K562 (cell line): ENCODE measurements around the gene TPD52L1. TPM values are rescaled to one million over a fixed set of nuclear protein-coding genes. Genes with fewer than 3 reads are reported as not detected.

Source experiments
- ATAC-seq: fragments of 200-7000 bp; cut with Tn5 transposase; 3 replicates; pipeline ENCODE4 v1.9.1; 2020; ENCODE audit warnings: moderate library complexity
- BruUV-seq: library from RNA; stranded (reverse); fragments of 400-500 nt; replicated peaks from 2 replicates; lab custom pipeline; 2021; lab: Mats Ljungman, UMichigan
- CTCF ChIA-PET: fragments of 300-600 bp; formaldehyde crosslinking; extraction: SDS; loops from one replicate; lab custom pipeline; 2021; ENCODE audit warnings: low intra/inter-chr PET ratio; lab: Yijun Ruan, JAX
- POLR2A ChIA-PET: fragments of 300-600, 350-650 bp; sonication (Branson Sonifier 250); formaldehyde crosslinking; extraction: SDS; loops from one replicate; lab custom pipeline; 2021; ENCODE audit warnings: antibody characterized with exemption, inconsistent platforms; lab: Yijun Ruan, JAX
- DNase-seq, 4 experiments: peaks; one replicate each; pipeline versions ENCODE4 v3.0.0 to v3.0.0-alpha.2; 2011 to 2018; ENCODE audit warnings: low spot score in 3 of 4, mixed read lengths in 3 of 4; ENCODE audit errors: extremely low read depth in 1 of 4
- FAIRE-seq: peaks from 2 replicates; lab custom pipeline; 2011; peaks lifted over from hg19 to GRCh38; lab: Jason Lieb, UNC
- H2AFZ ChIP-seq: 2 replicates; pipeline ENCODE4 v1.6.0; 2011; ENCODE audit warnings: low read depth, low read length, control low read depth, inconsistent platforms
- H3K27ac ChIP-seq: fragments of 200-600 bp; 3 replicates; pipeline ENCODE4 v1.8.0; 2011; ENCODE audit warnings: low read depth, mild to moderate bottlenecking, control low read depth, inconsistent platforms, low read length, moderate library complexity, mixed read lengths; ENCODE audit errors: extremely low read depth
- H3K27me3 ChIP-seq, 2 experiments: fragments of 300-600 bp in 1 of 2; 2 replicates in 1 of 2; 3 replicates in 1 of 2; pipeline versions ENCODE4 v1.6.0 to v1.8.0; 2011; ENCODE audit warnings: inconsistent platforms in 2 of 2, low read length in 2 of 2, mild to moderate bottlenecking in 1 of 2, mixed read lengths in 1 of 2, moderate library complexity in 1 of 2; ENCODE audit not compliant: control insufficient read depth in 2 of 2, insufficient read depth in 2 of 2
- H3K36me3 ChIP-seq: fragments of 300-600 bp; 3 replicates; pipeline ENCODE4 v1.8.0; 2011; ENCODE audit warnings: mild to moderate bottlenecking, low read length, inconsistent platforms; ENCODE audit not compliant: control insufficient read depth, insufficient read depth
- H3K4me1 ChIP-seq, 2 experiments: fragments of 200-600 bp in 1 of 2; replicated peaks in 1 of 2; 2 replicates in 1 of 2; 3 replicates in 1 of 2; pipeline versions ENCODE4 v1.5.1 to v1.8.0; 2011; ENCODE audit warnings: inconsistent platforms in 2 of 2, low read length in 2 of 2, mild to moderate bottlenecking in 1 of 2, mixed read lengths in 1 of 2, moderate library complexity in 1 of 2; ENCODE audit not compliant: control insufficient read depth in 2 of 2, insufficient read depth in 2 of 2
- H3K4me2 ChIP-seq: 2 replicates; pipeline ENCODE4 v1.6.1; 2011; ENCODE audit warnings: low read length, control low read depth, inconsistent platforms, mixed read lengths; ENCODE audit not compliant: insufficient read depth
- H3K4me3 ChIP-seq: fragments of 200-600 bp; sonication (generic), shearing (Covaris generic); 2 replicates; pipeline ENCODE4 v1.5.1; 2016; ENCODE audit warnings: control low read depth, inconsistent platforms
- H3K79me2 ChIP-seq: fragments of 200-600 bp; 3 replicates; pipeline ENCODE4 v1.8.0; 2011; ENCODE audit warnings: low read length, inconsistent platforms; ENCODE audit not compliant: control insufficient read depth, insufficient read depth
- H3K9ac ChIP-seq, 2 experiments: 2 replicates each; pipeline versions ENCODE4 v1.6.0 to v1.6.1; 2011; ENCODE audit warnings: low read depth in 2 of 2, low read length in 2 of 2, control low read depth in 1 of 2, inconsistent platforms in 1 of 2, mild to moderate bottlenecking in 1 of 2, mixed read lengths in 1 of 2; ENCODE audit not compliant: insufficient read depth in 1 of 2
- H3K9me1 ChIP-seq: one replicate; pipeline ENCODE4 v1.6.0; 2011; ENCODE audit warnings: inconsistent platforms, mild to moderate bottlenecking, low read length, moderate library complexity; ENCODE audit not compliant: control insufficient read depth, insufficient read depth
- H3K9me3 ChIP-seq: replicated peaks from 2 replicates; pipeline ENCODE4 v1.5.1; 2011; ENCODE audit warnings: low read depth, low read length, inconsistent platforms; ENCODE audit not compliant: control insufficient read depth, insufficient read depth
- H4K20me1 ChIP-seq: replicated peaks from 2 replicates; pipeline ENCODE4 v1.6.1; 2011; ENCODE audit warnings: low read length, inconsistent platforms, mixed read lengths; ENCODE audit not compliant: control insufficient read depth, insufficient read depth
- PRDM10 ChIP-seq: fragments of 450-650 bp; IDR thresholded peaks from 2 replicates; pipeline ENCODE4 v1.6.1; 2018; ENCODE audit not compliant: partially characterized antibody
- RBM25 ChIP-seq: fragments of 200-400 bp; formaldehyde crosslinking; IDR thresholded peaks from 2 replicates; pipeline ENCODE4 v1.6.1; 2018; ENCODE audit warnings: low read length, low read depth, moderate library complexity; ENCODE audit not compliant: severe bottlenecking
- SP1 ChIP-seq: sonication (generic); formaldehyde crosslinking; IDR thresholded peaks from 2 replicates; pipeline ENCODE4 v1.8.1; 2022; ENCODE audit warnings: mild to moderate bottlenecking, missing genetic modification reagents
- TRIM24 ChIP-seq, 2 experiments: fragments of 450-650 bp; IDR thresholded peaks; 2 replicates each; pipeline ENCODE4 v1.6.1; 2016
- ZBTB11 ChIP-seq, 3 experiments: fragments of 200-800 bp in 1 of 3; fragments of 250-450 bp in 1 of 3; fragments of 450-650 bp in 1 of 3; sonication (Bioruptor Pico) in 1 of 3; sonication (Bioruptor generic) in 1 of 3; formaldehyde crosslinking in 1 of 3; IDR thresholded peaks; 2 replicates each; pipeline versions ENCODE4 v1.6.1 to v1.8.0; 2016 to 2022; ENCODE audit warnings: mild to moderate bottlenecking in 2 of 3, missing genetic modification characterization in 2 of 3, missing compliant biosample characterization in 1 of 3, moderate library complexity in 1 of 3
- ZC3H8 ChIP-seq: fragments of 450-650 bp; IDR thresholded peaks from 2 replicates; pipeline ENCODE4 v1.6.1; 2017
- WGBS: fragments of 100-300 bp; shearing (Covaris generic); methylation state at CpG from one replicate; pipeline ENCODE4 v1.1.6; 2016; ENCODE audit warnings: low coverage, mixed read lengths; ENCODE audit not compliant: insufficient coverage; ENCODE audit errors: missing lambda C conversion rate; 5-methylcytosine and 5-hydroxymethylcytosine counted together
- in situ Hi-C: fragments of 300-500 bp; cut with MboI; formaldehyde crosslinking; loops from 4 replicates; pipeline ENCODE4 v1.15.0; 2018; ENCODE audit warnings: inconsistent platforms, mixed read lengths
- intact Hi-C: fragments of 100-400 bp; cut with micrococcal nuclease; formaldehyde crosslinking; loops from 2 replicates; pipeline ENCODE4 v1.14.2; 2022
- polyA plus RNA-seq, 8 experiments: library from polyadenylated mRNA; depleted of rRNA in 4 of 8; stranded (reverse) in 5 of 8; unstranded in 3 of 8; fragments of >200 nt; fragmentation: Nextera tagmentation in 2 of 8; fragmentation: Illumina TruSeq in 1 of 8; extraction: Ambion mirVana in 2 of 8; extraction: Trizol in 1 of 8; gene quantifications; 2 replicates each; pipeline versions ENCODE4 v1.2.1 to v1.2.3, GENCODE V29; 2011 to 2014; ENCODE audit warnings: inconsistent platforms in 1 of 8, missing spikeins in 1 of 8
- total RNA-seq, 7 experiments: library from RNA; depleted of rRNA in 6 of 7; stranded (reverse); fragments of >200 nt in 6 of 7; fragmentation: Illumina TruSeq in 2 of 7; extraction: Trizol in 2 of 7; gene quantifications; 2 replicates each; pipeline versions ENCODE4 v1.2.1 to v1.2.3, GENCODE V29; 2011 to 2021; ENCODE audit warnings: low replicate concordance in 1 of 7
- TF ChIP-seq, protein P1 (sequence below): fragments of 250-450 bp; sonication (Bioruptor Pico); IDR thresholded peaks from 2 replicates; pipeline ENCODE4 v1.4.0; 2020; ENCODE audit warnings: mild to moderate bottlenecking, moderate library complexity
- TF ChIP-seq, protein P2 (sequence below): fragments of 450-650 bp; IDR thresholded peaks from 2 replicates; pipeline ENCODE4 v1.6.1; 2017; ENCODE audit warnings: antibody characterized with exemption

Gene TPD52L1
- total and polyA plus RNA-seq, 9 of the 15 experiments (the other 6 are each of a cell fraction or from before 2014, with no cell fraction given) = 12.9 to 149 (median 75.7) TPM

DNA sequence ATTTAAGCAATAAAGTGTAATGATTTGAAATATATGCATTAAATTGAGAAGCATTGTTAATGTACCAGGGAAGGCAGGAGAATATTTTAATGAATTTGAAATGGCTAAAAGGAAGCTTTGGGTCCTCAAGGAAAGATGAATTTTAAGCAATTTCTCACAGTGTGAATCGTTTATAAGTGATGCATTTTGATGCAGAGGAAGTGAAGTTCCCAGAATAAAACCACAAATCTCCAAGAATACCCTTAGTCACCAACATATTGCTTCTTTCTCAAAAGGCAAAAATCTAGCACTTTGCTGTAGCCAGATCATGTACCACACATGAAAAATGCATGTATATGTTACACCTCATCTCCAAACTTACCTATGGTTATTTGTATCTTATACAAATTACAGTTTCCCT, 11.7 kb downstream of the TPD52L1 start:
- POLR2A ChIA-PET = interaction anchor here (0.6 to 1.3 kb wide), 3 partner anchors 9 to 17 kb away, joined by 3 read pairs; no protein-coding TSS in a partner anchor
- Histone ChIP-seq H4K20me1 (no peaks in the 10 kb centered on the region), H3K4me1 (peaks cover 0 to 15% of the 10 kb centered on the region in 2 experiments; a peak in 3 of 5 replicates), H3K27me3 (no peaks in the 10 kb centered on the region), H3K9ac (no peak overlapping the region), H3K9me1 (no peaks in the 10 kb centered on the region), H3K27ac (no peak overlapping the region), H3K9me3 (no peaks in the 10 kb centered on the region), H3K79me2 (peaks cover 7% of the 10 kb centered on the region; the same call in 2 of the 3 replicates), H2AFZ (no peak overlapping the region), H3K4me3 (no peak overlapping the region), H3K36me3 (peaks cover 3% of the 10 kb centered on the region; the same call in 1 of the 3 replicates), H3K4me2 (no peak overlapping the region)
- intact Hi-C loops = no loop called here
- BruUV-seq = no TSS peak
- in situ Hi-C loops = loop anchor here (25.0 kb wide), 1 partner anchor 597 kb away; no protein-coding TSS in a partner anchor
- CTCF ChIA-PET = interaction anchor here (0.6 kb wide), 1 partner anchor 628 kb away, joined by 3 read pairs; no protein-coding TSS in a partner anchor
- no peak for FAIRE-seq
- DNase-seq = no peak
- WGBS = 13% methylated on average over 1 of the region's 1 CpG
- no peak for ATAC-seq
- TF ChIP-seq, protein P1, sequence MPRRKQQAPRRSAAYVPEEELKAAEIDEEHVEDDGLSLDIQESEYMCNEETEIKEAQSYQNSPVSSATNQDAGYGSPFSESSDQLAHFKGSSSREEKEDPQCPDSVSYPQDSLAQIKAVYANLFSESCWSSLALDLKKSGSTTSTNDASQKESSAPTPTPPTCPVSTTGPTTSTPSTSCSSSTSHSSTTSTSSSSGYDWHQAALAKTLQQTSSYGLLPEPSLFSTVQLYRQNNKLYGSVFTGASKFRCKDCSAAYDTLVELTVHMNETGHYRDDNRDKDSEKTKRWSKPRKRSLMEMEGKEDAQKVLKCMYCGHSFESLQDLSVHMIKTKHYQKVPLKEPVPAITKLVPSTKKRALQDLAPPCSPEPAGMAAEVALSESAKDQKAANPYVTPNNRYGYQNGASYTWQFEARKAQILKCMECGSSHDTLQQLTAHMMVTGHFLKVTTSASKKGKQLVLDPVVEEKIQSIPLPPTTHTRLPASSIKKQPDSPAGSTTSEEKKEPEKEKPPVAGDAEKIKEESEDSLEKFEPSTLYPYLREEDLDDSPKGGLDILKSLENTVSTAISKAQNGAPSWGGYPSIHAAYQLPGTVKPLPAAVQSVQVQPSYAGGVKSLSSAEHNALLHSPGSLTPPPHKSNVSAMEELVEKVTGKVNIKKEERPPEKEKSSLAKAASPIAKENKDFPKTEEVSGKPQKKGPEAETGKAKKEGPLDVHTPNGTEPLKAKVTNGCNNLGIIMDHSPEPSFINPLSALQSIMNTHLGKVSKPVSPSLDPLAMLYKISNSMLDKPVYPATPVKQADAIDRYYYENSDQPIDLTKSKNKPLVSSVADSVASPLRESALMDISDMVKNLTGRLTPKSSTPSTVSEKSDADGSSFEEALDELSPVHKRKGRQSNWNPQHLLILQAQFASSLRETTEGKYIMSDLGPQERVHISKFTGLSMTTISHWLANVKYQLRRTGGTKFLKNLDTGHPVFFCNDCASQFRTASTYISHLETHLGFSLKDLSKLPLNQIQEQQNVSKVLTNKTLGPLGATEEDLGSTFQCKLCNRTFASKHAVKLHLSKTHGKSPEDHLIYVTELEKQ (CRISPR knock-in tag) = no peak
- TF ChIP-seq PRDM10 = no peak
- TF ChIP-seq SP1 (CRISPR knock-in tag) = no peak
- TF ChIP-seq TRIM24 (IDR thresholded peaks at IDR 0.05) = no peak
- no peak for TF ChIP-seq ZC3H8
- TF ChIP-seq, protein P2, sequence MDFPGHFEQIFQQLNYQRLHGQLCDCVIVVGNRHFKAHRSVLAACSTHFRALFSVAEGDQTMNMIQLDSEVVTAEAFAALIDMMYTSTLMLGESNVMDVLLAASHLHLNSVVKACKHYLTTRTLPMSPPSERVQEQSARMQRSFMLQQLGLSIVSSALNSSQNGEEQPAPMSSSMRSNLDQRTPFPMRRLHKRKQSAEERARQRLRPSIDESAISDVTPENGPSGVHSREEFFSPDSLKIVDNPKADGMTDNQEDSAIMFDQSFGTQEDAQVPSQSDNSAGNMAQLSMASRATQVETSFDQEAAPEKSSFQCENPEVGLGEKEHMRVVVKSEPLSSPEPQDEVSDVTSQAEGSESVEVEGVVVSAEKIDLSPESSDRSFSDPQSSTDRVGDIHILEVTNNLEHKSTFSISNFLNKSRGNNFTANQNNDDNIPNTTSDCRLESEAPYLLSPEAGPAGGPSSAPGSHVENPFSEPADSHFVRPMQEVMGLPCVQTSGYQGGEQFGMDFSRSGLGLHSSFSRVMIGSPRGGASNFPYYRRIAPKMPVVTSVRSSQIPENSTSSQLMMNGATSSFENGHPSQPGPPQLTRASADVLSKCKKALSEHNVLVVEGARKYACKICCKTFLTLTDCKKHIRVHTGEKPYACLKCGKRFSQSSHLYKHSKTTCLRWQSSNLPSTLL = no peak
- no peak for TF ChIP-seq RBM25
- no peak for TF ChIP-seq ZBTB11 (CRISPR knock-in tag; IDR thresholded peaks at IDR 0.05)
